ENCODE measurements around the gene TNFRSF18. TPM values are rescaled to one million over a fixed set of nuclear protein-coding genes. Genes with fewer than 3 reads are reported as not detected.
"Not testable (repeated sequence)": the region's sequence is repeated elsewhere in the genome, so short reads cannot be mapped to it uniquely, and the experiment has no call there.

Gene TNFRSF18
- not detected in 2 replicates for total RNA-seq (2014; rRNA removed; shearing (Covaris generic))

- DNase-seq (ENCODE audit: low spot score): no peak
Observed at GRCh38 chr1:1206376-1206965, at the start of gene TNFRSF18. Gene TNFRSF18, minus strand, starts transcription at chr1:1206592. Its CDS starts 21 bp downstream, at chr1:1206571.

DNA sequence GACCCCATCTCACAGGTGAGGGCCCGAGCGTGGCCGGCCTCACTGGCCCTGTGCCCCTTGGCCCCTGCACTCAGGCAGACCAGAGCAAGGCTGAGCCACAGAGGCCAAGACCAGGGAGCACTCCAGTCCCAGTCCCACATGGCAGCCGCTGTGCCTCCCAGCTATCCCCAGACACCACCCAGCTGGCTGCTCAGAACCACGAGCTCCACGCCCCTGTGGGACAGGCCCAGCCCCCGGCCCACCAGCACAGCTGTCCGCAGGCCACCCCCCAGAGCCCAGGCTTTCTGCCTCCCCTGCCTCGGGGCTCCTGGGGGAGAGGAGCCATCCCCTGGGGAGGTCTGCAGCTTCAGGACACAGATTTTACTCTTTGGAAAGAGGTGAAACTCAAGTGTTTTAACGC lies 49.2 kb upstream of the TNFRSF18 start:
- no peak for DNase-seq (ENCODE audit: low spot score)

GRCh38 chr1:1255078-1255477 lies 48.7 kb upstream of the TNFRSF18 start:
- DNase-seq (ENCODE audit: low spot score): no peak

- DNase-seq (ENCODE audit: low spot score): no peak
Observed at GRCh38 chr1:1254667-1254998, 48.2 kb upstream of the TNFRSF18 start.

GRCh38 chr1:1253972-1254666 lies 47.7 kb upstream of the TNFRSF18 start:
- no peak for DNase-seq (ENCODE audit: low spot score)

- no peak for DNase-seq (ENCODE audit: low spot score)
Observed at GRCh38 chr1:1253314-1253713, 46.9 kb upstream of the TNFRSF18 start.

DNA sequence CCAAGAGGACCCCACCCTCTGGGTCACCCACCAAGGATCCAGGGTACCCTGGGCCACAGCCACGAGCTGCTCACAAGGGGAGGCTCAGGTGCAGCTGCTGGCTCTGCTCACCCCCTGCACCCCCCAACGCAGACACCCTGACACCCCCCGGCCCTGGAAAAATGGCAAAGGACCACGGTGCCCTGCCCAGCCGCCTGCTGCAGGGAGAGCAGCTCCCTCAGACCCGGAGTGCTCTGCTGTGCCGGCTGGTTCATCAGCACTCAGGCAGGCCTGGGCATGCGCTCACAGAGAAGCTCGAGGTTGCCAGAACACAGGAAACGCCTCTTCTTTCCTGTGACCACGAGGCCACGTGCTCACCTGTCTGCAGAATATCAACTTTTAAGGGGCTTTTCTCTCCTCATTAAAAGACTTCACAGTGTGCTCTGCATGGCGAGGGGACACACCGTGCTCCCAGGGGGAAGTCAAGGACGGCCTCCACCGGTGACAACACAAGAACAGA lies 44.4 kb upstream of the TNFRSF18 start:
- no peak for DNase-seq (ENCODE audit: low spot score)

DNA sequence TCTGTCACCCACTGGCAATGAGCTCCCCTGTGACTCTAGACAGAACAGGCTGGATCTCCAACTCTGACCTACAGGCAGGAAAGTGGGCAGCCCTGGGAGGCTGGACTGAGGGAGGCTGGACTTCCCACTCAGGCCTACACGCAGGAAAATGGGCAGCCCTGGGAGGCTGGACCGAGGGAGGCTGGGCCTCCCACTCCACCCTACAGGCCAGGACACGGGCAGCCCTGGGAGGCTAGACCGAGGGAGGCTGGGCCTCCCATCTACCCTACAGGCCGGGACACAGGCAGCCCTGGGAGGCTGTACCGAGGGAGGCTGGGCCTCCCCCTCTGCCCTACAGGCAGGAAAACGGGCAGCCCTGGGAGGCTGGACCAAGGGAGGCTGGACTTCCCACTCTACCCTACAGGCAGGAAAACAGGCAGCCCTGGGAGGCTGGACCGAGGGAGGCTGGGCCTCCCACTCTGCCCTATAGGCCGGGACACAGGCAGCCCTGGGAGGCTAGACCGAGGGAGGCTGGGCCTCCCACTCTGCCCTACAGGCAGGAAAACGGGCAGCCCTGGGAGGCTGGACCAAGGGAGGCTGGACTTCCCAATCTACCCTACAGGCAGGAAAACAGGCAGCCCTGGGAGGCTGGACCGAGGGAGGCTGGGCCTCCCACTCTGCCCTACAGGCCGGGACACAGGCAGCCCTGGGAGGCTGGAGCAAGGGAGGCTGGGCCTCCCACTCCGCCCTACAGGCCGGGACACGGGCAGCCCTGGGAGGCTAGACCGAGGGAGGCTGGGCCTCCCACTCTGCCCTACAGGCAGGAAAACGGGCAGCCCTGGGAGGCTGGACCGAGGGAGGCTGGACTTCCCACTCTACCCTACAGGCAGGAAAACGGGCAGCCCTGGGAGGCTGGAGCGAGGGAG lies 41.9 kb upstream of the TNFRSF18 start:
- DNase-seq (ENCODE audit: low spot score): not testable (repeated sequence)

DNA sequence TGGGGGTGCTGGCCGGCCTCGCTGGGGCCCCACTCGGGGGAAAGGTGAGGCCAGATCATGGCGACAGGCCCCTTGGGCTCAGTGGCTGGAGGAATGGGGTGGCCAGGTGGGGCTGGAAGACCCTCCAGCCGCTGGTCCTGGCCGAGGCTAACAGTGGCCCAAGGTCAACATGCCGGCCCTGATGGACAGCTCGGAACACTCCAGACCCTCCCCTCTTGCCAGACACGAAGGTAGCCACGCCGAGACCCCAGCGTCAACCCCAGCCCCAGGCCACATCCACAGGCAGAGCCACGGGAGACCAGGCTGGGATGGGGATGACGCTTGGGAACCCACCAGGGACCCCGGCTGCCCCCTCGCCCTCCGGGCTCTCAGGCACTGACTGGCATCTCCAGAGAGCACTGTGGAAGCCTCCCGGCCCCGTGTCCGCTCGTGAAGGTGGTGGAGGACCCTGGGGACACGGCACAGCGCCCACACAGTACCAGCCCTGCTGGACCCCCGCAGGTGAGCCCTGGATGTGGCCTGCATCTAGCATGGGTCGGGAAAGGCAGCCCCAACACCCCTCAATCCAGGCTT lies 41.0 kb upstream of the TNFRSF18 start:
- DNase-seq (ENCODE audit: low spot score): no peak

- DNase-seq (ENCODE audit: low spot score): no peak
Observed at GRCh38 chr1:1246577-1247340, 40.4 kb upstream of the TNFRSF18 start, which contains the start of gene C1QTNF12. Gene C1QTNF12, minus strand, starts transcription at chr1:1246722. Its CDS starts 32 bp downstream, at chr1:1246690.

DNA sequence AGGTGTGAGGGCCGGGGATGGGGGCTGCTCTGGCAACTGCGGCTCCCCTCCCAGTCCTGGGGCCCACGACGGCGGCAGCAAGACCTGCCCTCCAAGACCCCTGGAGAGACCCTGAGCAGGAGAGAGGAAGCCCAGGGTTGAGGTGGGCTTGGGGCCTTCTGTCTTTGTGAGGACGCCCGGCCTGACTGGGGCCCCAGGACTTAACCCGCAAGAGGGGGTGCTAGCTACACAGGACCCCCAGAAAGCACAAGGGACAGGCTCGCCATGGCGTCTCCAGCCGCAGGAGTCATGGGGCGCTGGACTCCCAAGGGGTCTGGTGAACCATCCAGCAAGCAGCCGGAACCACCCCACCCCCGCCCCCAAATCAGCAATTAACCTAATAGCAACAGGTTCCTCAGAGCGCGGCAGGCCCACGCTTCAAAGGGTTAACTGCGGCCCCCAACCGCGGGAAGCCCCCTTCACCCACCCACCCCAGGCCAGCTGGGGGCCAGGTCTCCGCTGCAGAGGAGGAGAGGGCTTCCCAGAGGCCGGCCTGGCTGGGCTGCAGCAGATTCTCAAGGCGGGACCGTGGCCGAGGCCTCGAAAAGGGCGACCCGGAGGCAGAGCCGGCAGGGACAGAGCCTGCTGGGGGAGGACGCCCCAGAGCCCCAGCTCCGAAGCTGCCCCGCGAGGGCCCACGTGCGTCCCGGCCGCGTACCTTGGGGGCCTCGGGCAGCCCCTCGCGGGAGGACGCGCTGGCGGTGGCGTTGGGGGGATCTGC lies 39.6 kb upstream of the TNFRSF18 start:
- no peak for DNase-seq (ENCODE audit: low spot score)

DNA sequence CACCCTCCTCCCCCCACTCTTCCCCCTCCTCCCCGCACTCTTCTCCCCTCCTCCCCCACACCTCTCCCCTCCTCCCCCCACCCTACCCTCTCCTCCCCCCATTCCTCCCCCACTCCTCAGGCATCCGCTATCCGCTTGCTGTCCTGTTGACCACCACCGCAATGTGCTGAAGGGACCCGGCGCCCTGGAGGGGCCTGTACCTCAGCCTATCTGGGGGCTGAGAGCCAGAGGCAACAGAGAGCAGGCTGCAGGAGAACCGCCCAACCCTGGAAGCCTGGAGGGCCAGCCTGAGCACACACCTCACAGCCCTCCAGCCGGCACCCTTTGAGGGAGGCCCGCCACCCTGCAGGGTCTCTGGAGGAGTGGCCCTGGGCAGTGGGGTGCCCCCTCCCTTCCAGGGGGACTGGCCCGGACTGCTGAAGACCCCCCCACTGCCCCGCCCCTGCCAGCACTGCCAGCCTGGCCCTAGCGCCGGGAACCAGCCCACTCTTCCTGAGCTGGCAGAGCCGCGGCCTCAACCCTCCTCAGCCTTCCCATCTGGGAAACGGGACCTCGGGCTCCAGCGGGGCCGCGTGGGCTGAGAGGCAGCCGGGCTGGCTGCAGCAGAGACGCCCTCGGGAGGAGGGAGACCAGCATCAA lies 38.9 kb upstream of the TNFRSF18 start:
- DNase-seq (ENCODE audit: low spot score): no peak

- DNase-seq (ENCODE audit: low spot score): no peak
Observed at GRCh38 chr1:1244192-1244811, 37.9 kb upstream of the TNFRSF18 start.

GRCh38 chr1:1243807-1244191 lies 37.4 kb upstream of the TNFRSF18 start:
- DNase-seq (ENCODE audit: low spot score): no peak

- DNase-seq (ENCODE audit: low spot score): no peak
Observed at GRCh38 chr1:1243266-1243660, 36.9 kb upstream of the TNFRSF18 start.

- DNase-seq (ENCODE audit: low spot score): no peak
Observed at GRCh38 chr1:1242461-1243265, 36.3 kb upstream of the TNFRSF18 start.

- DNase-seq (ENCODE audit: low spot score): no peak
Observed at GRCh38 chr1:1241588-1242219, 35.3 kb upstream of the TNFRSF18 start.

All from A172 (cell line).